Liver (tissue), 9 donors: ENCODE data around the gene ARRDC4. TPM values are rescaled to one million over a fixed set of nuclear protein-coding genes. Genes with fewer than 3 reads are reported as not detected.

Experiments
- DNase-seq: peaks from one replicate; pipeline ENCODE4 v3.0.0-alpha.2; 2017; ENCODE audit warnings: low spot score
- H3K27ac ChIP-seq, 2 donors: one replicate each; pipeline ENCODE4 v1.7.0; 2013; ENCODE audit warnings: inconsistent platforms in 2 of 2, low read length in 2 of 2, control low read depth in 1 of 2, low read depth in 1 of 2, mild to moderate bottlenecking in 1 of 2
- H3K27me3 ChIP-seq, 4 donors: one replicate each; pipeline versions ENCODE4 v1.6.1 to v1.7.0; 2013; ENCODE audit warnings: low read length in 3 of 4, inconsistent platforms in 1 of 4, mild to moderate bottlenecking in 1 of 4, moderate library complexity in 1 of 4; ENCODE audit not compliant: control insufficient read depth in 4 of 4, insufficient read depth in 4 of 4
- H3K36me3 ChIP-seq, 4 donors: one replicate each; pipeline versions ENCODE4 v1.6.1 to v1.7.0; 2013; ENCODE audit warnings: low read length in 3 of 4, mild to moderate bottlenecking in 3 of 4, low read depth in 1 of 4, moderate library complexity in 1 of 4; ENCODE audit not compliant: control insufficient read depth in 4 of 4, insufficient read depth in 3 of 4
- H3K4me1 ChIP-seq, 4 donors: one replicate each; pipeline versions ENCODE4 v1.6.1 to v1.7.0; 2013; ENCODE audit warnings: low read length in 3 of 4, mild to moderate bottlenecking in 3 of 4, moderate library complexity in 1 of 4; ENCODE audit not compliant: control insufficient read depth in 4 of 4, insufficient read depth in 4 of 4
- H3K4me3 ChIP-seq, 3 donors: one replicate each; pipeline versions ENCODE4 v1.6.1 to v1.7.0; 2013; ENCODE audit warnings: low read length in 3 of 3, control low read depth in 1 of 3, low read depth in 1 of 3, mild to moderate bottlenecking in 1 of 3
- H3K9ac ChIP-seq, 2 donors: one replicate each; pipeline ENCODE4 v1.7.0; 2013; ENCODE audit warnings: low read length in 2 of 2, mild to moderate bottlenecking in 2 of 2, moderate library complexity in 2 of 2, control low read depth in 1 of 2, low read depth in 1 of 2
- H3K9me3 ChIP-seq, 4 donors: one replicate each; pipeline versions ENCODE4 v1.6.1 to v1.7.0; 2013; ENCODE audit warnings: low read length in 3 of 4; ENCODE audit not compliant: control insufficient read depth in 4 of 4
- FOXA1 ChIP-seq: IDR thresholded peaks from 2 replicates; pipeline ENCODE4 v1.6.1; 2016; ENCODE audit warnings: antibody characterized with exemption
- HNF4A ChIP-seq, 2 donors: conservative IDR thresholded peaks; 2 replicates each; pipeline ENCODE4 v1.6.1; 2016; ENCODE audit warnings: antibody characterized with exemption in 2 of 2, mild to moderate bottlenecking in 2 of 2
- HNF4G ChIP-seq: IDR thresholded peaks from 2 replicates; pipeline ENCODE4 v1.6.1; 2016; ENCODE audit warnings: antibody characterized with exemption
- JUND ChIP-seq, 2 donors: IDR thresholded peaks; 2 replicates each; pipeline ENCODE4 v1.6.1; 2016; ENCODE audit warnings: antibody characterized with exemption in 2 of 2
- NR2F2 ChIP-seq: IDR thresholded peaks from 2 replicates; pipeline ENCODE4 v1.6.1; 2016; ENCODE audit warnings: antibody characterized with exemption
- RAD21 ChIP-seq, 2 donors: IDR thresholded peaks; 2 replicates each; pipeline ENCODE4 v1.6.1; 2016; ENCODE audit warnings: antibody characterized with exemption in 2 of 2, mild to moderate bottlenecking in 2 of 2
- RXRA ChIP-seq, 2 donors: IDR thresholded peaks; 2 replicates each; pipeline ENCODE4 v1.6.1; 2017 to 2018; ENCODE audit warnings: antibody characterized with exemption in 2 of 2, mild to moderate bottlenecking in 1 of 2
- SP1 ChIP-seq: IDR thresholded peaks from 2 replicates; pipeline ENCODE4 v1.6.1; 2018; ENCODE audit warnings: antibody characterized with exemption, mild to moderate bottlenecking
- TAF1 ChIP-seq: conservative IDR thresholded peaks from 2 replicates; pipeline ENCODE4 v1.6.1; 2016; ENCODE audit warnings: antibody characterized with exemption, mild to moderate bottlenecking
- YY1 ChIP-seq: IDR thresholded peaks from 2 replicates; pipeline ENCODE4 v1.6.1; 2016; ENCODE audit warnings: antibody characterized with exemption, mild to moderate bottlenecking
- ZBTB33 ChIP-seq: IDR thresholded peaks from 2 replicates; pipeline ENCODE4 v1.6.1; 2016; ENCODE audit warnings: antibody characterized with exemption
- WGBS: extraction: QIAGEN DNeasy Blood & Tissue Kit; methylation state at CpG from one replicate; pipeline ENCODE4 v1.1.7; 2013; 5-methylcytosine and 5-hydroxymethylcytosine counted together
- polyA plus RNA-seq, 2 donors: library from polyadenylated mRNA; stranded (reverse) in 1 of 2; unstranded in 1 of 2; fragments of 200-250 nt in 1 of 2; fragments of >200 nt in 1 of 2; fragmentation: Nextera tagmentation in 1 of 2; extraction: Ambion mirVana in 1 of 2; gene quantifications; one replicate each; pipeline versions ENCODE4 v1.2.1 to v1.2.3, GENCODE V29; 2013 to 2015
- total RNA-seq, 2 donors: library from RNA; depleted of rRNA; stranded (reverse); fragments of >200 nt; gene quantifications; one replicate each; pipeline ENCODE4 v1.2.3, GENCODE V29; 2014
- TF ChIP-seq, protein P1 (sequence below): fragments of 150-350 bp; IDR thresholded peaks from 2 replicates; pipeline ENCODE4 v1.5.1; 2017; ENCODE audit warnings: improper control_type of control experiment, low read depth, low read length; ENCODE audit not compliant: missing input control
- TF ChIP-seq, protein P2 (sequence below): IDR thresholded peaks from 2 replicates; pipeline ENCODE4 v1.6.1; 2016; ENCODE audit warnings: antibody characterized with exemption, mild to moderate bottlenecking
- donor health status: healthy.
- donor health status: healthy.
- donor health status: healthy.
- donor health status: healthy.
- donor health status: healthy.

The ARRDC4 gene
- total and polyA plus RNA-seq, 4 donors = 2.5 to 13.4 (median 3.9) TPM

- DNase-seq = no peak
- WGBS = 92% methylated on average over 4 of the region's 4 CpGs
- Histone ChIP-seq H3K36me3 (no peaks in the 10 kb centered on the region), H3K9me3 (no peaks in the 10 kb centered on the region), H3K4me1 (no peaks in the 10 kb centered on the region), H3K9ac (no peak overlapping the region), H3K27ac (no peak overlapping the region), H3K4me3 (no peak overlapping the region), H3K27me3 (no peaks in the 10 kb centered on the region)
- TF ChIP-seq ZBTB33 (no peak), FOXA1 (no peak)
Observed at GRCh38 chr15:97940993-97941392, 19.5 kb upstream of the ARRDC4 start.

GRCh38 chr15:97941572-97941971 lies 18.9 kb upstream of the ARRDC4 start:
- Histone ChIP-seq H3K4me1 (no peaks in the 10 kb centered on the region), H3K36me3 (no peaks in the 10 kb centered on the region)
- WGBS = 83% methylated on average over 1 of the region's 1 CpG

GRCh38 chr15:97944724-97945123 lies 15.8 kb upstream of the ARRDC4 start:
- Histone ChIP-seq H3K4me3 (no peak overlapping the region), H3K36me3 (no peaks in the 10 kb centered on the region), H3K4me1 (no peaks in the 10 kb centered on the region), H3K27ac (no peak overlapping the region), H3K9ac (no peak overlapping the region), H3K9me3 (no peaks in the 10 kb centered on the region), H3K27me3 (no peaks in the 10 kb centered on the region)
- DNase-seq = no peak
- 68% methylated on average over 10 of the region's 10 CpGs for WGBS
- TF ChIP-seq YY1 = no peak
- no peak for TF ChIP-seq FOXA1
- TF ChIP-seq, protein P1, sequence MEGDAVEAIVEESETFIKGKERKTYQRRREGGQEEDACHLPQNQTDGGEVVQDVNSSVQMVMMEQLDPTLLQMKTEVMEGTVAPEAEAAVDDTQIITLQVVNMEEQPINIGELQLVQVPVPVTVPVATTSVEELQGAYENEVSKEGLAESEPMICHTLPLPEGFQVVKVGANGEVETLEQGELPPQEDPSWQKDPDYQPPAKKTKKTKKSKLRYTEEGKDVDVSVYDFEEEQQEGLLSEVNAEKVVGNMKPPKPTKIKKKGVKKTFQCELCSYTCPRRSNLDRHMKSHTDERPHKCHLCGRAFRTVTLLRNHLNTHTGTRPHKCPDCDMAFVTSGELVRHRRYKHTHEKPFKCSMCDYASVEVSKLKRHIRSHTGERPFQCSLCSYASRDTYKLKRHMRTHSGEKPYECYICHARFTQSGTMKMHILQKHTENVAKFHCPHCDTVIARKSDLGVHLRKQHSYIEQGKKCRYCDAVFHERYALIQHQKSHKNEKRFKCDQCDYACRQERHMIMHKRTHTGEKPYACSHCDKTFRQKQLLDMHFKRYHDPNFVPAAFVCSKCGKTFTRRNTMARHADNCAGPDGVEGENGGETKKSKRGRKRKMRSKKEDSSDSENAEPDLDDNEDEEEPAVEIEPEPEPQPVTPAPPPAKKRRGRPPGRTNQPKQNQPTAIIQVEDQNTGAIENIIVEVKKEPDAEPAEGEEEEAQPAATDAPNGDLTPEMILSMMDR = no peak
- no peak for TF ChIP-seq HNF4G
- TF ChIP-seq RAD21 (IDR thresholded peaks at IDR 0.05) = no peak
- no peak for TF ChIP-seq RXRA (IDR thresholded peaks at IDR 0.05)
- TF ChIP-seq NR2F2 = no peak
- no peak for TF ChIP-seq ZBTB33
- no peak for TF ChIP-seq JUND (IDR thresholded peaks at IDR 0.05)
- no peak for TF ChIP-seq SP1

More at GRCh38 chr15:97941572-97941971, 18.9 kb upstream of the ARRDC4 start:
- DNase-seq = no peak
- Histone ChIP-seq H3K9ac (no peak overlapping the region), H3K4me3 (no peak overlapping the region), H3K27ac (no peak overlapping the region), H3K9me3 (no peaks in the 10 kb centered on the region), H3K27me3 (no peaks in the 10 kb centered on the region)
- TF ChIP-seq RXRA (IDR thresholded peaks at IDR 0.05) (peak in 1 of 2 donors; percentile 28), TAF1 (no peak), JUND (IDR thresholded peaks at IDR 0.05) (peak in 1 of 2 donors; percentile 39), YY1 (no peak), HNF4A (conservative IDR thresholded peaks at IDR 0.05) (peak in 1 of 2 donors; percentile 12)
- TF ChIP-seq, protein P2, sequence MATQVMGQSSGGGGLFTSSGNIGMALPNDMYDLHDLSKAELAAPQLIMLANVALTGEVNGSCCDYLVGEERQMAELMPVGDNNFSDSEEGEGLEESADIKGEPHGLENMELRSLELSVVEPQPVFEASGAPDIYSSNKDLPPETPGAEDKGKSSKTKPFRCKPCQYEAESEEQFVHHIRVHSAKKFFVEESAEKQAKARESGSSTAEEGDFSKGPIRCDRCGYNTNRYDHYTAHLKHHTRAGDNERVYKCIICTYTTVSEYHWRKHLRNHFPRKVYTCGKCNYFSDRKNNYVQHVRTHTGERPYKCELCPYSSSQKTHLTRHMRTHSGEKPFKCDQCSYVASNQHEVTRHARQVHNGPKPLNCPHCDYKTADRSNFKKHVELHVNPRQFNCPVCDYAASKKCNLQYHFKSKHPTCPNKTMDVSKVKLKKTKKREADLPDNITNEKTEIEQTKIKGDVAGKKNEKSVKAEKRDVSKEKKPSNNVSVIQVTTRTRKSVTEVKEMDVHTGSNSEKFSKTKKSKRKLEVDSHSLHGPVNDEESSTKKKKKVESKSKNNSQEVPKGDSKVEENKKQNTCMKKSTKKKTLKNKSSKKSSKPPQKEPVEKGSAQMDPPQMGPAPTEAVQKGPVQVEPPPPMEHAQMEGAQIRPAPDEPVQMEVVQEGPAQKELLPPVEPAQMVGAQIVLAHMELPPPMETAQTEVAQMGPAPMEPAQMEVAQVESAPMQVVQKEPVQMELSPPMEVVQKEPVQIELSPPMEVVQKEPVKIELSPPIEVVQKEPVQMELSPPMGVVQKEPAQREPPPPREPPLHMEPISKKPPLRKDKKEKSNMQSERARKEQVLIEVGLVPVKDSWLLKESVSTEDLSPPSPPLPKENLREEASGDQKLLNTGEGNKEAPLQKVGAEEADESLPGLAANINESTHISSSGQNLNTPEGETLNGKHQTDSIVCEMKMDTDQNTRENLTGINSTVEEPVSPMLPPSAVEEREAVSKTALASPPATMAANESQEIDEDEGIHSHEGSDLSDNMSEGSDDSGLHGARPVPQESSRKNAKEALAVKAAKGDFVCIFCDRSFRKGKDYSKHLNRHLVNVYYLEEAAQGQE = no peak
- TF ChIP-seq, protein P1 = no peak
